ENCODE measurements around the gene FMO2.
A peak's percentile ranks its signal among the peaks of the same experiment; 100 is the strongest.

The FMO2 gene

GRCh38 chr1:171212607-171213351, 27.7 kb downstream of the FMO2 start:
- H3K9ac ChIP-seq (ENCODE audit: low read depth, low read length, poor library complexity) = no peak overlapping the region
- H3K18ac ChIP-seq (ENCODE audit: low read length) = no peak overlapping the region
- H3K27ac ChIP-seq (replicated peaks; ENCODE audit: low read length) = peak overlapping the region; percentile 41
- DNase-seq (ENCODE audit: low spot score) = no peak
- no peaks in the 10 kb centered on the region for H3K27me3 ChIP-seq (ENCODE audit: control insufficient read depth in 3 of 3, insufficient read depth in 3 of 3, low read depth in 1 of 3, low read length in 3 of 3)
- H3K4me2 ChIP-seq (ENCODE audit: insufficient read depth, low read length, poor library complexity, severe bottlenecking) = no peak overlapping the region
- H3K79me1 ChIP-seq (ENCODE audit: low read depth, low read length) = no peaks in the 10 kb centered on the region
- H2BK12ac ChIP-seq (ENCODE audit: low read length) = no peak overlapping the region
- no peak overlapping the region for H3K4me3 ChIP-seq (ENCODE audit: low read length in 2 of 2)
- no peak overlapping the region for H2BK15ac ChIP-seq (ENCODE audit: low read length)
- H4K8ac ChIP-seq (ENCODE audit: low read depth, low read length) = no peak overlapping the region
- H4K91ac ChIP-seq (ENCODE audit: low read depth, low read length, poor library complexity) = no peak overlapping the region
- H3K9me3 ChIP-seq (replicated peaks in 1 of 2; ENCODE audit: control insufficient read depth in 2 of 2, insufficient read depth in 1 of 2, low read depth in 1 of 2, low read length in 2 of 2) = peaks cover 0 to 2% of the 10 kb centered on the region in 2 donors
- no peak overlapping the region for H2AK5ac ChIP-seq (ENCODE audit: low read depth, low read length)
- no CpG with 5 or more reads among the region's 3 CpGs for WGBS, 2 donors (ENCODE audit: extremely low coverage in 2 of 2, insufficient read length in 2 of 2, insufficient replicate concordance in 1 of 2)
- no peak overlapping the region for H2AFZ ChIP-seq (ENCODE audit: low read length)
- peaks cover 8 to 12% of the 10 kb centered on the region in 2 donors for H3K4me1 ChIP-seq (ENCODE audit: control insufficient read depth in 2 of 2, insufficient read depth in 1 of 2, low read depth in 1 of 2, low read length in 2 of 2)
- no peaks in the 10 kb centered on the region for H3K36me3 ChIP-seq (replicated peaks in 1 of 2; ENCODE audit: control insufficient read depth in 2 of 2, insufficient read depth in 2 of 2, low read length in 2 of 2)
- no peak overlapping the region for H3K23ac ChIP-seq (ENCODE audit: low read depth, low read length, poor library complexity)
- no peak overlapping the region for H3K4ac ChIP-seq (ENCODE audit: low read length)
- no peak overlapping the region for H2BK5ac ChIP-seq (ENCODE audit: low read length)
- no peak overlapping the region for H2BK120ac ChIP-seq (ENCODE audit: low read depth, low read length)
- H3K14ac ChIP-seq (ENCODE audit: low read length) = no peak overlapping the region

- Histone ChIP-seq H2BK5ac (ENCODE audit: low read length) (no peak overlapping the region), H3K27me3 (ENCODE audit: control insufficient read depth in 3 of 3, insufficient read depth in 3 of 3, low read depth in 1 of 3, low read length in 3 of 3) (no peaks in the 10 kb centered on the region), H3K9me3 (replicated peaks in 1 of 2; ENCODE audit: control insufficient read depth in 2 of 2, insufficient read depth in 1 of 2, low read depth in 1 of 2, low read length in 2 of 2) (peaks cover 0 to 4% of the 10 kb centered on the region in 2 donors), H2BK120ac (ENCODE audit: low read depth, low read length) (no peak overlapping the region), H4K8ac (ENCODE audit: low read depth, low read length) (no peak overlapping the region), H3K36me3 (replicated peaks in 1 of 2; ENCODE audit: control insufficient read depth in 2 of 2, insufficient read depth in 2 of 2, low read length in 2 of 2) (no peaks in the 10 kb centered on the region), H3K4me3 (ENCODE audit: low read length in 2 of 2) (no peak overlapping the region), H3K23ac (ENCODE audit: low read depth, low read length, poor library complexity) (no peak overlapping the region), H3K4me2 (ENCODE audit: insufficient read depth, low read length, poor library complexity, severe bottlenecking) (no peak overlapping the region), H2AFZ (ENCODE audit: low read length) (peak overlapping the region; percentile 51), H3K14ac (ENCODE audit: low read length) (no peak overlapping the region), H3K4me1 (ENCODE audit: control insufficient read depth in 2 of 2, insufficient read depth in 1 of 2, low read depth in 1 of 2, low read length in 2 of 2) (peaks cover 7 to 10% of the 10 kb centered on the region in 2 donors), H3K79me1 (ENCODE audit: low read depth, low read length) (no peaks in the 10 kb centered on the region), H4K91ac (ENCODE audit: low read depth, low read length, poor library complexity) (no peak overlapping the region), H3K27ac (replicated peaks; ENCODE audit: low read length) (no peak overlapping the region), H3K18ac (ENCODE audit: low read length) (peak overlapping the region; percentile 15), H3K4ac (ENCODE audit: low read length) (no peak overlapping the region), H2BK15ac (ENCODE audit: low read length) (no peak overlapping the region), H3K9ac (ENCODE audit: low read depth, low read length, poor library complexity) (no peak overlapping the region), H2AK5ac (ENCODE audit: low read depth, low read length) (no peak overlapping the region), H2BK12ac (ENCODE audit: low read length) (no peak overlapping the region)
- WGBS, 2 donors (ENCODE audit: extremely low coverage in 2 of 2, insufficient read length in 2 of 2, insufficient replicate concordance in 1 of 2) = no CpG with 5 or more reads among the region's 12 CpGs
- DNase-seq (ENCODE audit: low spot score) = no peak
Observed at GRCh38 chr1:171213559-171214454, 28.7 kb downstream of the FMO2 start.

GRCh38 chr1:171217658-171218443, 32.8 kb downstream of the FMO2 start:
- H3K4me2 ChIP-seq (ENCODE audit: insufficient read depth, low read length, poor library complexity, severe bottlenecking) = no peak overlapping the region
- H2BK5ac ChIP-seq (ENCODE audit: low read length) = no peak overlapping the region
- H2BK120ac ChIP-seq (ENCODE audit: low read depth, low read length) = no peak overlapping the region
- H3K4me1 ChIP-seq (ENCODE audit: control insufficient read depth in 2 of 2, insufficient read depth in 1 of 2, low read depth in 1 of 2, low read length in 2 of 2) = peaks cover 6 to 12% of the 10 kb centered on the region in 2 donors
- H4K8ac ChIP-seq (ENCODE audit: low read depth, low read length) = no peak overlapping the region
- no peak overlapping the region for H4K91ac ChIP-seq (ENCODE audit: low read depth, low read length, poor library complexity)
- H2BK15ac ChIP-seq (ENCODE audit: low read length) = no peak overlapping the region
- peaks cover 0 to 4% of the 10 kb centered on the region in 2 donors for H3K9me3 ChIP-seq (replicated peaks in 1 of 2; ENCODE audit: control insufficient read depth in 2 of 2, insufficient read depth in 1 of 2, low read depth in 1 of 2, low read length in 2 of 2)
- no peaks in the 10 kb centered on the region for H3K79me1 ChIP-seq (ENCODE audit: low read depth, low read length)
- H2BK12ac ChIP-seq (ENCODE audit: low read length) = no peak overlapping the region
- no peak overlapping the region for H3K4ac ChIP-seq (ENCODE audit: low read length)
- no peak overlapping the region for H3K14ac ChIP-seq (ENCODE audit: low read length)
- H3K27ac ChIP-seq (replicated peaks; ENCODE audit: low read length) = no peak overlapping the region
- H3K4me3 ChIP-seq (ENCODE audit: low read length in 2 of 2) = no peak overlapping the region
- no peak for DNase-seq (ENCODE audit: low spot score)
- H3K9ac ChIP-seq (ENCODE audit: low read depth, low read length, poor library complexity) = no peak overlapping the region
- H3K23ac ChIP-seq (ENCODE audit: low read depth, low read length, poor library complexity) = no peak overlapping the region
- H3K18ac ChIP-seq (ENCODE audit: low read length) = peak overlapping the region; percentile 78
- no peak overlapping the region for H2AFZ ChIP-seq (ENCODE audit: low read length)
- no peaks in the 10 kb centered on the region for H3K36me3 ChIP-seq (replicated peaks in 1 of 2; ENCODE audit: control insufficient read depth in 2 of 2, insufficient read depth in 2 of 2, low read length in 2 of 2)
- H2AK5ac ChIP-seq (ENCODE audit: low read depth, low read length) = peak overlapping the region; percentile 82
- no CpG with 5 or more reads among the region's 9 CpGs for WGBS, 2 donors (ENCODE audit: extremely low coverage in 2 of 2, insufficient read length in 2 of 2, insufficient replicate concordance in 1 of 2)
- no peaks in the 10 kb centered on the region for H3K27me3 ChIP-seq (ENCODE audit: control insufficient read depth in 3 of 3, insufficient read depth in 3 of 3, low read depth in 1 of 3, low read length in 3 of 3)
